Loucy (cell line): ENCODE results near the gene SLC22A3.
A peak's percentile ranks its signal among the peaks of the same experiment; 100 is the strongest.
"Not testable (repeated sequence)": the region's sequence is repeated elsewhere in the genome, so short reads cannot be mapped to it uniquely, and the experiment has no call there.

ENCODE experiments used
- H2AFZ ChIP-seq: fragments of 200-600 bp; sonication (generic); 2 replicates; pipeline ENCODE4 v1.6.0; 2016; ENCODE audit warnings: antibody characterized with exemption, mild to moderate bottlenecking, low read length, moderate library complexity
- H3F3A ChIP-seq: fragments of 200-600 bp; 2 replicates; pipeline ENCODE4 v1.6.0; 2016; ENCODE audit warnings: antibody characterized with exemption, low read depth, mild to moderate bottlenecking
- H3K27me3 ChIP-seq: fragments of 200-600 bp; sonication (generic); 2 replicates; pipeline ENCODE4 v1.6.1; 2014; ENCODE audit warnings: low read length, mild to moderate bottlenecking; ENCODE audit not compliant: insufficient read depth, poor library complexity, severe bottlenecking
- H3K36me3 ChIP-seq: fragments of 200-600 bp; sonication (generic); 2 replicates; pipeline ENCODE4 v1.6.1; 2016; ENCODE audit warnings: low read length; ENCODE audit not compliant: insufficient read depth
- H3K4me1 ChIP-seq: fragments of 200-600 bp; sonication (generic); 2 replicates; pipeline ENCODE4 v1.5.1; 2014; ENCODE audit warnings: low read length, mild to moderate bottlenecking; ENCODE audit not compliant: insufficient read depth, poor library complexity, severe bottlenecking
- H3K4me2 ChIP-seq: fragments of 200-600 bp; sonication (generic); 2 replicates; pipeline ENCODE4 v1.6.0; 2014; ENCODE audit warnings: antibody characterized with exemption, low read length, low read depth, mild to moderate bottlenecking; ENCODE audit not compliant: poor library complexity, severe bottlenecking
- H3K4me3 ChIP-seq: fragments of 200-600 bp; sonication (generic); 2 replicates; pipeline ENCODE4 v1.5.1; 2014; ENCODE audit warnings: low read length, mild to moderate bottlenecking, mixed read lengths; ENCODE audit not compliant: poor library complexity, severe bottlenecking
- H3K79me2 ChIP-seq: fragments of 200-600 bp; sonication (generic); 2 replicates; pipeline ENCODE4 v1.6.1; 2014; ENCODE audit warnings: low read length; ENCODE audit not compliant: insufficient read depth
- H3K9ac ChIP-seq: fragments of 200-600 bp; sonication (generic); 2 replicates; pipeline ENCODE4 v1.6.0; 2014; ENCODE audit warnings: mild to moderate bottlenecking, low read depth, low read length, moderate library complexity; ENCODE audit not compliant: poor library complexity, severe bottlenecking
- H3K9me2 ChIP-seq: fragments of 200-600 bp; sonication (generic); replicated peaks from 2 replicates; pipeline ENCODE4 v1.6.1; 2016; ENCODE audit warnings: low read depth, low read length, mixed read lengths
- H3K9me3 ChIP-seq: fragments of 200-600 bp; sonication (generic); 2 replicates; pipeline ENCODE4 v1.6.1; 2014; ENCODE audit warnings: mild to moderate bottlenecking, antibody characterized with exemption, low read length, low read depth; ENCODE audit not compliant: insufficient read depth
- H4K20me1 ChIP-seq: fragments of 200-600 bp; sonication (generic); 2 replicates; pipeline ENCODE4 v1.6.0; 2014; ENCODE audit warnings: antibody characterized with exemption, low read length, mild to moderate bottlenecking; ENCODE audit not compliant: insufficient read depth, poor library complexity, severe bottlenecking
- EZH2phosphoT487 ChIP-seq: fragments of 200-600 bp; IDR thresholded peaks from 2 replicates; pipeline ENCODE4 v1.6.1; 2018; ENCODE audit warnings: antibody characterized with exemption, mild to moderate bottlenecking, moderate library complexity, borderline replicate concordance
- TF ChIP-seq, protein P1 (sequence below): fragments of 200-600 bp; sonication (generic); conservative IDR thresholded peaks from 2 replicates; pipeline ENCODE4 v1.5.1; 2014; ENCODE audit warnings: mild to moderate bottlenecking, antibody characterized with exemption, low read length

Gene SLC22A3

GRCh38 chr6:160462116-160462515 lies 113.9 kb downstream of the SLC22A3 start:
- H3K79me2 ChIP-seq = no peaks in the 10 kb centered on the region
- peaks cover 89% of the 10 kb centered on the region for H3K27me3 ChIP-seq
- no peak overlapping the region for H3K9ac ChIP-seq
- H3F3A ChIP-seq = no peaks in the 10 kb centered on the region
- H4K20me1 ChIP-seq = no peaks in the 10 kb centered on the region
- H3K4me3 ChIP-seq = no peak overlapping the region
- 0 out of 2 replicates have a peak, but pooled peaks cover 3% of the 10 kb centered on the region for H3K9me3 ChIP-seq
- no peaks in the 10 kb centered on the region for H3K9me2 ChIP-seq
- H3K4me1 ChIP-seq = peaks cover 4% of the 10 kb centered on the region
- no peaks in the 10 kb centered on the region for H3K36me3 ChIP-seq
- no peak overlapping the region for H2AFZ ChIP-seq
- no peak for TF ChIP-seq EZH2phosphoT487
- TF ChIP-seq, protein P1, sequence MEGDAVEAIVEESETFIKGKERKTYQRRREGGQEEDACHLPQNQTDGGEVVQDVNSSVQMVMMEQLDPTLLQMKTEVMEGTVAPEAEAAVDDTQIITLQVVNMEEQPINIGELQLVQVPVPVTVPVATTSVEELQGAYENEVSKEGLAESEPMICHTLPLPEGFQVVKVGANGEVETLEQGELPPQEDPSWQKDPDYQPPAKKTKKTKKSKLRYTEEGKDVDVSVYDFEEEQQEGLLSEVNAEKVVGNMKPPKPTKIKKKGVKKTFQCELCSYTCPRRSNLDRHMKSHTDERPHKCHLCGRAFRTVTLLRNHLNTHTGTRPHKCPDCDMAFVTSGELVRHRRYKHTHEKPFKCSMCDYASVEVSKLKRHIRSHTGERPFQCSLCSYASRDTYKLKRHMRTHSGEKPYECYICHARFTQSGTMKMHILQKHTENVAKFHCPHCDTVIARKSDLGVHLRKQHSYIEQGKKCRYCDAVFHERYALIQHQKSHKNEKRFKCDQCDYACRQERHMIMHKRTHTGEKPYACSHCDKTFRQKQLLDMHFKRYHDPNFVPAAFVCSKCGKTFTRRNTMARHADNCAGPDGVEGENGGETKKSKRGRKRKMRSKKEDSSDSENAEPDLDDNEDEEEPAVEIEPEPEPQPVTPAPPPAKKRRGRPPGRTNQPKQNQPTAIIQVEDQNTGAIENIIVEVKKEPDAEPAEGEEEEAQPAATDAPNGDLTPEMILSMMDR = no peak
- H3K4me2 ChIP-seq = no peak overlapping the region

GRCh38 chr6:160462551-160463109 lies 114.5 kb downstream of the SLC22A3 start:
- Histone ChIP-seq H3F3A (no peaks in the 10 kb centered on the region), H3K79me2 (no peaks in the 10 kb centered on the region), H3K9me3 (0 out of 2 replicates have a peak, but pooled peaks cover 3% of the 10 kb centered on the region), H3K4me1 (peaks cover 4% of the 10 kb centered on the region), H2AFZ (no peak overlapping the region), H3K4me3 (no peak overlapping the region), H3K9me2 (no peaks in the 10 kb centered on the region), H3K9ac (no peak overlapping the region), H4K20me1 (no peaks in the 10 kb centered on the region), H3K36me3 (no peaks in the 10 kb centered on the region), H3K4me2 (no peak overlapping the region), H3K27me3 (peaks cover 87% of the 10 kb centered on the region)
- TF ChIP-seq, protein P1 = no peak
- TF ChIP-seq EZH2phosphoT487 = peak; percentile 96

GRCh38 chr6:160464744-160465143 lies 116.6 kb downstream of the SLC22A3 start:
- H3K79me2 ChIP-seq = no peaks in the 10 kb centered on the region
- H3K4me2 ChIP-seq = no peak overlapping the region
- H4K20me1 ChIP-seq = no peaks in the 10 kb centered on the region
- no peak overlapping the region for H3K9ac ChIP-seq
- H3K9me2 ChIP-seq = no peaks in the 10 kb centered on the region
- no peak overlapping the region for H3K4me3 ChIP-seq
- 0 out of 2 replicates have a peak, but pooled peaks cover 3% of the 10 kb centered on the region for H3K9me3 ChIP-seq
- no peaks in the 10 kb centered on the region for H3K36me3 ChIP-seq
- no peaks in the 10 kb centered on the region for H3F3A ChIP-seq
- TF ChIP-seq, protein P1 = no peak
- no peak for TF ChIP-seq EZH2phosphoT487
- H3K4me1 ChIP-seq = peaks cover 4% of the 10 kb centered on the region
- H2AFZ ChIP-seq = no peak overlapping the region
- H3K27me3 ChIP-seq = peaks cover 84% of the 10 kb centered on the region

GRCh38 chr6:160467261-160467871 lies 119.2 kb downstream of the SLC22A3 start:
- not testable (repeated sequence) for H3K9ac ChIP-seq, H3K4me3 ChIP-seq, H3K4me1 ChIP-seq, H3K36me3 ChIP-seq, H3K4me2 ChIP-seq, H2AFZ ChIP-seq, H3K79me2 ChIP-seq, H3K9me2 ChIP-seq, H3K9me3 ChIP-seq, H3F3A ChIP-seq, H4K20me1 ChIP-seq
- H3K27me3 ChIP-seq = peaks cover 71% of the 10 kb centered on the region
